RWPE2 (cell line): ENCODE data around the gene LTBP4.
A peak's percentile ranks its signal among the peaks of the same experiment; 100 is the strongest.

ENCODE experiments used
- ATAC-seq: fragments of 200-7000 bp; cut with Tn5 transposase; 3 replicates; pipeline ENCODE4 v1.9.1; 2021; ENCODE audit warnings: low read depth
- DNase-seq: peaks from one replicate; pipeline ENCODE4 v3.0.0-alpha.2; 2020; ENCODE audit warnings: low spot score
- H3K27ac ChIP-seq: fragments of 450-650 bp; 2 replicates; pipeline ENCODE4 v1.5.1; 2017; ENCODE audit warnings: mild to moderate bottlenecking; ENCODE audit not compliant: poor library complexity, severe bottlenecking
- H3K27me3 ChIP-seq: fragments of 250-450 bp; sonication (Bioruptor Pico); 2 replicates; pipeline ENCODE4 v1.5.1; 2021; ENCODE audit warnings: mild to moderate bottlenecking, moderate library complexity; ENCODE audit not compliant: insufficient read depth, poor library complexity, severe bottlenecking
- H3K36me3 ChIP-seq: fragments of 250-450 bp; sonication (Bioruptor Pico); 2 replicates; pipeline ENCODE4 v1.5.1; 2020; ENCODE audit warnings: low read depth, mild to moderate bottlenecking, moderate library complexity
- H3K4me1 ChIP-seq: fragments of 250-450 bp; sonication (Bioruptor Pico); 2 replicates; pipeline ENCODE4 v1.5.1; 2021; ENCODE audit warnings: mild to moderate bottlenecking, moderate library complexity; ENCODE audit not compliant: insufficient read depth, poor library complexity, severe bottlenecking
- H3K4me3 ChIP-seq: fragments of 250-450 bp; sonication (Bioruptor Pico); 2 replicates; pipeline ENCODE4 v1.5.1; 2021; ENCODE audit warnings: mild to moderate bottlenecking, moderate library complexity; ENCODE audit not compliant: severe bottlenecking
- H3K9me3 ChIP-seq: fragments of 250-450 bp; sonication (Bioruptor Pico); 2 replicates; pipeline ENCODE4 v1.5.1; 2021; ENCODE audit warnings: mild to moderate bottlenecking, moderate library complexity; ENCODE audit not compliant: severe bottlenecking
- TF ChIP-seq, protein P1 (sequence below): fragments of 450-650 bp; IDR thresholded peaks from one replicate; pipeline ENCODE4 v1.5.1; 2017; ENCODE audit warnings: mild to moderate bottlenecking, moderate library complexity; ENCODE audit not compliant: poor library complexity, severe bottlenecking

LTBP4 gene

DNA sequence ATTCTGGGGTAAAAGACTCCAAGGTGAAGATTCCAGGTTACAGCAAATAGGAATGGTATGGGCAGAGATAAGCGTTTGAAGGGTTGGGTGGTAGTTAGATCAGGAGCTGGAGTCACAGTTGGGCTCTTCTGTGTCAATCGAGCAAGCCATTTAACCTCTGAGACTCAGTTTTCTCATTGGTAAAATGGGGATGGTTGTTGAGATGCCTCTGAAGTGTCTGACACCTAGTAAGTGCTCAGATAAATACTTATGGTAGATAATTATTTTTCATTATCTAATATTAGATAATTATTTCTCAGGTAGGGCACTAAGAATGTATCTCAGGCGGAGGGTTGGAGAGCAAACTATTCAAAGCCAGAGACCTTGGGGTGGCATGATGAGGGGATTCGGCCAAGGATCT is 7.8 kb downstream of the LTBP4 start:
- H3K27ac ChIP-seq, result peak overlapping the region; percentile 84
- peaks cover 6% of the 10 kb centered on the region for H3K4me1 ChIP-seq
- no peak for ATAC-seq

GRCh38 chr19:40609561-40610395 is 8.6 kb downstream of the LTBP4 start:
- TF ChIP-seq, protein P1, sequence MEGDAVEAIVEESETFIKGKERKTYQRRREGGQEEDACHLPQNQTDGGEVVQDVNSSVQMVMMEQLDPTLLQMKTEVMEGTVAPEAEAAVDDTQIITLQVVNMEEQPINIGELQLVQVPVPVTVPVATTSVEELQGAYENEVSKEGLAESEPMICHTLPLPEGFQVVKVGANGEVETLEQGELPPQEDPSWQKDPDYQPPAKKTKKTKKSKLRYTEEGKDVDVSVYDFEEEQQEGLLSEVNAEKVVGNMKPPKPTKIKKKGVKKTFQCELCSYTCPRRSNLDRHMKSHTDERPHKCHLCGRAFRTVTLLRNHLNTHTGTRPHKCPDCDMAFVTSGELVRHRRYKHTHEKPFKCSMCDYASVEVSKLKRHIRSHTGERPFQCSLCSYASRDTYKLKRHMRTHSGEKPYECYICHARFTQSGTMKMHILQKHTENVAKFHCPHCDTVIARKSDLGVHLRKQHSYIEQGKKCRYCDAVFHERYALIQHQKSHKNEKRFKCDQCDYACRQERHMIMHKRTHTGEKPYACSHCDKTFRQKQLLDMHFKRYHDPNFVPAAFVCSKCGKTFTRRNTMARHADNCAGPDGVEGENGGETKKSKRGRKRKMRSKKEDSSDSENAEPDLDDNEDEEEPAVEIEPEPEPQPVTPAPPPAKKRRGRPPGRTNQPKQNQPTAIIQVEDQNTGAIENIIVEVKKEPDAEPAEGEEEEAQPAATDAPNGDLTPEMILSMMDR, result no peak
- peak overlapping the region; percentile 24 for H3K4me3 ChIP-seq
- DNase-seq (peak; percentile 91), ATAC-seq (peak; percentile 50)
- H3K36me3 ChIP-seq, result peaks cover 9% of the 10 kb centered on the region
- H3K27ac ChIP-seq, result peak overlapping the region; percentile 84
- H3K27me3 ChIP-seq, result no peaks in the 10 kb centered on the region
- peaks cover 8% of the 10 kb centered on the region for H3K4me1 ChIP-seq
- no peaks in the 10 kb centered on the region for H3K9me3 ChIP-seq

More for the DNA sequence above, 7.8 kb downstream of the LTBP4 start:
- Histone ChIP-seq H3K4me3 (no peak overlapping the region), H3K27me3 (no peaks in the 10 kb centered on the region), H3K9me3 (no peaks in the 10 kb centered on the region), H3K36me3 (peaks cover 4% of the 10 kb centered on the region; the same call in 1 of the 2 replicates)
- DNase-seq, result no peak
- TF ChIP-seq, protein P1, result no peak

DNA sequence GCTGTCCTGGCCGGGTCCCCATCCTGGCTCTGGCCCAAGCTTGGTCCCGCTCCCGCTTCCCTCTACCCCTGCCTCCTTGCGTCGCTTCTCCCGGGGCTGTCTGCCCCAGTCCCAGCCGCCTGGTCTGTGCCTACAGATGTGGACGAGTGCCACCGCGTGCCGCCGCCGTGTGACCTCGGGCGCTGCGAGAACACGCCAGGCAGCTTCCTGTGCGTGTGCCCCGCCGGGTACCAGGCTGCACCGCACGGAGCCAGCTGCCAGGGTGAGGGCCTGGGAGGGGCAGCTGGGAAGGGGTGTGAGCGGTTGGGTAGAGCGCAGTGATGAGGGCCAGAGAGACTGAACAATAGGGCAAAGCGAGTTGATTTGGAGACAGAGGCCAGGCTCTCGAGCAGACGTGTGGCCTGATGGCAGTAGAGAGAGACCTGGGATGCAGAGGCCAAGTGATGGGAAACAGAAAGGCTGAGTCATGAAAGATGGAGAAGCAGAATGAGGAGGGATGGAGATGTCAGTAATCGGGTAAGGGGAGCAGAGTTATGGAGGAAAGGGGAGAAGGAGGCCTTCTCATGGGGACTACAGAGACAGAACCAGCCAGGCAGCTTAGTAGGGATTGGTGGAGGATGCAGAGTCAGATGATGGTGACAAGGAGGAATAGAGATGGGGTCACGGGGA is 9.4 kb downstream of the LTBP4 start:
- Histone ChIP-seq H3K4me1 (peaks cover 14% of the 10 kb centered on the region), H3K9me3 (no peaks in the 10 kb centered on the region), H3K4me3 (peak overlapping the region; percentile 24), H3K27ac (peak overlapping the region; percentile 84), H3K36me3 (peaks cover 16% of the 10 kb centered on the region), H3K27me3 (no peaks in the 10 kb centered on the region)
- TF ChIP-seq, protein P1, result no peak
- DNase-seq (peak; percentile 63), ATAC-seq (no peak)

GRCh38 chr19:40611096-40611495 is 9.9 kb downstream of the LTBP4 start:
- Histone ChIP-seq H3K4me1 (peaks cover 11% of the 10 kb centered on the region), H3K27ac (peak overlapping the region; percentile 84), H3K27me3 (no peaks in the 10 kb centered on the region), H3K4me3 (peak overlapping the region; percentile 24), H3K36me3 (peaks cover 22% of the 10 kb centered on the region), H3K9me3 (no peaks in the 10 kb centered on the region)
- DNase-seq (peak; percentile 77), ATAC-seq (peak; percentile 22)
- TF ChIP-seq, protein P1, result no peak
